ENCODE results near the gene TLE3. TPM values are rescaled to one million over a fixed set of nuclear protein-coding genes. Genes with fewer than 3 reads are reported as not detected.

The TLE3 gene
- total and polyA plus RNA-seq, 2 of the 13 experiments (the other 11 are each of a cell fraction or from before 2014, with no cell fraction given), result 11.9 to 13.8 TPM

DNA sequence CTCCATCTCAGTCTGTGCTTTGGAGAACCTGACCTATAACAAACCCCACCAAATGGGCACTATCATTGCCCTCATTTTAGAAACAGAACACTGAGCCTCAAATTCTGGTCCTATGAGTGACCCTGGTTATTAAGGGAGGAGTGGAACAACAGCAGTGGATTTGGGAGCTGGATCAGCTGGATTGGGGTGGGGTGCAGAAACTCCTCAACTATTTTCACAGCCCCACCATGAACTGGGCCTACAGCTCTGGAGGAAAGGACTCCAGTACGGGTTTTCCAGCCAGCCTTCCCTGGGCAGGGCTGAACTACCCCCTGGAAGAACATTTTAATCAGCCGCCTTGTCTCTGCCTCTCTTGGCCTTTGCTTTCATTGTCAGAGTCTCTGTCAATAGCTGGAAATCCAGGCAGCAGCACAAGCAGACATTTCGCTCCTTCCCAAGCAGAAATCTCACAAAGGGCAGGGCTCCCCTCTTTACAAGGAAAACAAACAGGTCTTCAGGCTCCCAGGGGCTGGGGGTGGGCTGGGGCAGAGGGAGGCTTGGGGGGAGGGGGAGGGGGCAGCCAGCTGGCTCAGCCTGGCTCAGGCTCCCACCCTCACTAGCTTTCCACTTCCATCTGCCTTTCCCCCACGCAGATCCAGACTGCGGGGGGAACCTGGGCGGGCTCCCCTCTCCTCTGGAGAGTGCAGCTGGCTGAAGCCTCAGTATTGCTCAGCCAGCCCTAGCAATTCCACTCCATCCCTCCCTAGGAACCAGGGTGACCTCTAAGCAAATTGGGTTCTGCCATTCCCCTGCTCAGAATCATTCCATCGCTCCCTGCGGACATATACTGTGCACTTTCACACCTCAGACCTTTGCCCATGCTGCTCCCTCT lies 13.7 kb upstream of the TLE3 start (continued):
- TF ChIP-seq, protein P1, sequence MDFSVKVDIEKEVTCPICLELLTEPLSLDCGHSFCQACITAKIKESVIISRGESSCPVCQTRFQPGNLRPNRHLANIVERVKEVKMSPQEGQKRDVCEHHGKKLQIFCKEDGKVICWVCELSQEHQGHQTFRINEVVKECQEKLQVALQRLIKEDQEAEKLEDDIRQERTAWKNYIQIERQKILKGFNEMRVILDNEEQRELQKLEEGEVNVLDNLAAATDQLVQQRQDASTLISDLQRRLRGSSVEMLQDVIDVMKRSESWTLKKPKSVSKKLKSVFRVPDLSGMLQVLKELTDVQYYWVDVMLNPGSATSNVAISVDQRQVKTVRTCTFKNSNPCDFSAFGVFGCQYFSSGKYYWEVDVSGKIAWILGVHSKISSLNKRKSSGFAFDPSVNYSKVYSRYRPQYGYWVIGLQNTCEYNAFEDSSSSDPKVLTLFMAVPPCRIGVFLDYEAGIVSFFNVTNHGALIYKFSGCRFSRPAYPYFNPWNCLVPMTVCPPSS (IDR thresholded peaks at IDR 0.05), result no peak
- TF ChIP-seq TCF7 (IDR thresholded peaks at IDR 0.05; ENCODE audit: low read depth) (peak; percentile 23; the same call in 1 of the 2 replicates), FOSL2 (CRISPR knock-in tag; IDR thresholded peaks at IDR 0.05) (no peak), ETV6 (CRISPR knock-in tag; conservative IDR thresholded peaks at IDR 0.05) (no peak), SMAD1 (CRISPR knock-in tag; IDR thresholded peaks at IDR 0.05; ENCODE audit: borderline replicate concordance, low read depth) (no peak), SP140L (CRISPR knock-in tag; IDR thresholded peaks at IDR 0.05; ENCODE audit: borderline replicate concordance) (no peak), ELF4 (CRISPR knock-in tag; IDR thresholded peaks at IDR 0.05; ENCODE audit: borderline replicate concordance) (no peak), EP300 (IDR thresholded peaks at IDR 0.05; ENCODE audit: low read depth in 2 of 2, low read length in 2 of 2) (peak in 1 of 2 experiments; percentile 40; a peak in 1 of 4 replicates), EP300 (CRISPR knock-in tag; IDR thresholded peaks at IDR 0.05; ENCODE audit: borderline replicate concordance) (no peak), ZNF260 (CRISPR knock-in tag; IDR thresholded peaks at IDR 0.05; ENCODE audit: borderline replicate concordance, low read depth) (no peak), ZNF12 (CRISPR knock-in tag; IDR thresholded peaks at IDR 0.05) (no peak), ZNF326 (CRISPR knock-in tag; IDR thresholded peaks at IDR 0.05; ENCODE audit: borderline replicate concordance) (no peak), ZNF558 (CRISPR knock-in tag; IDR thresholded peaks at IDR 0.05; ENCODE audit: borderline replicate concordance) (no peak), SETDB1 (CRISPR knock-in tag; IDR thresholded peaks at IDR 0.05; ENCODE audit: borderline replicate concordance) (no peak), AGO2 (optimal IDR thresholded peaks at IDR 0.05; ENCODE audit: low read depth, low read length) (no peak), MLLT10 (CRISPR knock-in tag; IDR thresholded peaks at IDR 0.05) (no peak), ZNF496 (CRISPR knock-in tag; IDR thresholded peaks at IDR 0.05; ENCODE audit: insufficient replicate concordance) (no peak)
- TF ChIP-seq, protein P2, sequence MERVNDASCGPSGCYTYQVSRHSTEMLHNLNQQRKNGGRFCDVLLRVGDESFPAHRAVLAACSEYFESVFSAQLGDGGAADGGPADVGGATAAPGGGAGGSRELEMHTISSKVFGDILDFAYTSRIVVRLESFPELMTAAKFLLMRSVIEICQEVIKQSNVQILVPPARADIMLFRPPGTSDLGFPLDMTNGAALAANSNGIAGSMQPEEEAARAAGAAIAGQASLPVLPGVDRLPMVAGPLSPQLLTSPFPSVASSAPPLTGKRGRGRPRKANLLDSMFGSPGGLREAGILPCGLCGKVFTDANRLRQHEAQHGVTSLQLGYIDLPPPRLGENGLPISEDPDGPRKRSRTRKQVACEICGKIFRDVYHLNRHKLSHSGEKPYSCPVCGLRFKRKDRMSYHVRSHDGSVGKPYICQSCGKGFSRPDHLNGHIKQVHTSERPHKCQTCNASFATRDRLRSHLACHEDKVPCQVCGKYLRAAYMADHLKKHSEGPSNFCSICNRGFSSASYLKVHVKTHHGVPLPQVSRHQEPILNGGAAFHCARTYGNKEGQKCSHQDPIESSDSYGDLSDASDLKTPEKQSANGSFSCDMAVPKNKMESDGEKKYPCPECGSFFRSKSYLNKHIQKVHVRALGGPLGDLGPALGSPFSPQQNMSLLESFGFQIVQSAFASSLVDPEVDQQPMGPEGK (CRISPR knock-in tag; IDR thresholded peaks at IDR 0.05), result 0 out of 2 replicates have a peak, but pooled peaks have one; percentile 20
- TF ChIP-seq, protein P3, sequence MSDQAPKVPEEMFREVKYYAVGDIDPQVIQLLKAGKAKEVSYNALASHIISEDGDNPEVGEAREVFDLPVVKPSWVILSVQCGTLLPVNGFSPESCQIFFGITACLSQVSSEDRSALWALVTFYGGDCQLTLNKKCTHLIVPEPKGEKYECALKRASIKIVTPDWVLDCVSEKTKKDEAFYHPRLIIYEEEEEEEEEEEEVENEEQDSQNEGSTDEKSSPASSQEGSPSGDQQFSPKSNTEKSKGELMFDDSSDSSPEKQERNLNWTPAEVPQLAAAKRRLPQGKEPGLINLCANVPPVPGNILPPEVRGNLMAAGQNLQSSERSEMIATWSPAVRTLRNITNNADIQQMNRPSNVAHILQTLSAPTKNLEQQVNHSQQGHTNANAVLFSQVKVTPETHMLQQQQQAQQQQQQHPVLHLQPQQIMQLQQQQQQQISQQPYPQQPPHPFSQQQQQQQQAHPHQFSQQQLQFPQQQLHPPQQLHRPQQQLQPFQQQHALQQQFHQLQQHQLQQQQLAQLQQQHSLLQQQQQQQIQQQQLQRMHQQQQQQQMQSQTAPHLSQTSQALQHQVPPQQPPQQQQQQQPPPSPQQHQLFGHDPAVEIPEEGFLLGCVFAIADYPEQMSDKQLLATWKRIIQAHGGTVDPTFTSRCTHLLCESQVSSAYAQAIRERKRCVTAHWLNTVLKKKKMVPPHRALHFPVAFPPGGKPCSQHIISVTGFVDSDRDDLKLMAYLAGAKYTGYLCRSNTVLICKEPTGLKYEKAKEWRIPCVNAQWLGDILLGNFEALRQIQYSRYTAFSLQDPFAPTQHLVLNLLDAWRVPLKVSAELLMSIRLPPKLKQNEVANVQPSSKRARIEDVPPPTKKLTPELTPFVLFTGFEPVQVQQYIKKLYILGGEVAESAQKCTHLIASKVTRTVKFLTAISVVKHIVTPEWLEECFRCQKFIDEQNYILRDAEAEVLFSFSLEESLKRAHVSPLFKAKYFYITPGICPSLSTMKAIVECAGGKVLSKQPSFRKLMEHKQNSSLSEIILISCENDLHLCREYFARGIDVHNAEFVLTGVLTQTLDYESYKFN (CRISPR knock-in tag; conservative IDR thresholded peaks at IDR 0.05), result no peak
- TF ChIP-seq, protein P4, sequence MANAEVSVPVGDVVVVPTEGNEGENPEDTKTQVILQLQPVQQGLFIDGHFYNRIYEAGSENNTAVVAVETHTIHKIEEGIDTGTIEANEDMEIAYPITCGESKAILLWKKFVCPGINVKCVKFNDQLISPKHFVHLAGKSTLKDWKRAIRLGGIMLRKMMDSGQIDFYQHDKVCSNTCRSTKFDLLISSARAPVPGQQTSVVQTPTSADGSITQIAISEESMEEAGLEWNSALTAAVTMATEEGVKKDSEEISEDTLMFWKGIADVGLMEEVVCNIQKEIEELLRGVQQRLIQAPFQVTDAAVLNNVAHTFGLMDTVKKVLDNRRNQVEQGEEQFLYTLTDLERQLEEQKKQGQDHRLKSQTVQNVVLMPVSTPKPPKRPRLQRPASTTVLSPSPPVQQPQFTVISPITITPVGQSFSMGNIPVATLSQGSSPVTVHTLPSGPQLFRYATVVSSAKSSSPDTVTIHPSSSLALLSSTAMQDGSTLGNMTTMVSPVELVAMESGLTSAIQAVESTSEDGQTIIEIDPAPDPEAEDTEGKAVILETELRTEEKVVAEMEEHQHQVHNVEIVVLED (CRISPR knock-in tag; IDR thresholded peaks at IDR 0.05; ENCODE audit: borderline replicate concordance), result no peak
